Caki2 (cell line): ENCODE measurements around the gene VWF. TPM values are rescaled to one million over a fixed set of nuclear protein-coding genes. Genes with fewer than 3 reads are reported as not detected.
A peak's percentile ranks its signal among the peaks of the same experiment; 100 is the strongest.
"Not testable (repeated sequence)": the region's sequence is repeated elsewhere in the genome, so short reads cannot be mapped to it uniquely, and the experiment has no call there.

ENCODE experiments used
- DNase-seq: peaks from one replicate; pipeline ENCODE4 v3.0.0-alpha.2; 2015; ENCODE audit warnings: low read depth
- in situ Hi-C: cut with HindIII; loops from 2 replicates; pipeline ENCODE4 v1.10.0; 2016; ENCODE audit warnings: low sequenced_read_pairs, low pct_unique_long_range_greater_than_20kb, mixed read lengths
- total RNA-seq: library from RNA; depleted of rRNA; stranded (reverse); fragments of >200 nt; shearing (Covaris generic); gene quantifications from 2 replicates; pipeline ENCODE4 v1.2.3, GENCODE V29; 2014; ENCODE audit warnings: low replicate concordance

The VWF gene
- total RNA-seq, 1 experiment from 2014 or later: 0.07 TPM

- DNase-seq: no peak
- in situ Hi-C loops: no loop called here
Observed at GRCh38 chr12:6148061-6148460, 23.6 kb upstream of the VWF start.

DNA sequence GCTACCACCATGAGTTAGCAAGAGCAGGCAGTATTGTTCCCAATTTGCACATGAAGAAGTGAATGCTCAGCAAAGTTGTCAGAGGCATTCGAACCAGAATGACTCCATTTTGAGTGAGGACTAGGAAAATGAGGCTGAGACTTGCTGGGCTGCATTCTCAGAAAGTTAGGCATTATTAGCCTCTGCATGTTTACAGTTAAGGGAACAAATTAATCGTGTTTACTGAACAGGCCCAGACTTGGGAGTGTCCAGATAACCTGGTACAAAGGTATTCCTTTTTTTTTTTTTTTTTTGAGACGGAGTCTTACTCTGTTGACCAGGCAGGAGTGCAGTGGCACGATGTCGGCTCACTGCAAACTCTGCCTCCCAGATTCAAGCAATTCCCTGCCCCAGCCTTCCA is 22.5 kb upstream of the VWF start:
- DNase-seq: no peak
- in situ Hi-C loops: no loop called here

DNA sequence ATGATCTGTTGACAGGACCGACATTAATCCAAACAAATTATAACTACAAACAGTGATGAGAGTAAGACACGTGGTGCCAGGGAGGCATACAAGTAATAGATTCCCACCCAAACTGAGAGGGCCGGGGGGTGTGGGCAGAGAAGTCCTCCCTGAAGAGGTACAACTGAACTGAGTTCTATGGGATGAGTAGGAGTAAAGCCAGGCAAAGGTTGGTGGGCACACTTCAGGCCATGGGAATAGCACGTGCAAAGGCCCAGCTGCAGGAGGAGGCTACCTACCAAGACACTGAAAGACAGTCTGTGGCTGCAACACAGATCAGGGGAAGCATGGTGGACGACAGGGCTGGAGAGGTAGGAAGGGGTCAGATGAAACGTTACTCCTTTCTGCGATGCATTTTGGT is 22.0 kb upstream of the VWF start:
- in situ Hi-C loops: no loop called here
- DNase-seq: no peak

DNA sequence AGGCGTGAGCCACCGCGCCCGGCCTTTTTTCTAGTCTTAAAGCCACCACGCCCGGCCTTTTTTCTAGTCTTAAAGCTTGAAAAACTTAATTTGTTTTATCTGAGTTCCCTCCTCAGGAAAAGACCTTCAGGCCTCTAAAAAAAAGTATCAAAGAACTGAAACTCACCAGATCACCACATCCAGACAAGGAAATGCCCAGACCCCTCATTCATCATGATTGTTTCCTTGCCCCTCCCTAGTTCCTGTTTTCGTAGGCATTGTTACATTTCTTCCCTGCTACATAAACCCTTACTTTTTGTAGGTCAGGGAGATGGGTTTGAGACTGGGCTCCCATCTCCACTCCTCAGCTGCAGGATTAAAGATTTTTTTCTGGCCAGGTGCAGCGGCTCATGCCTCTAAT is 21.1 kb upstream of the VWF start:
- in situ Hi-C loops: no loop called here
- DNase-seq: no peak

GRCh38 chr12:6143303-6143675 is 18.8 kb upstream of the VWF start:
- DNase-seq: no peak
- in situ Hi-C loops: no loop called here

DNA sequence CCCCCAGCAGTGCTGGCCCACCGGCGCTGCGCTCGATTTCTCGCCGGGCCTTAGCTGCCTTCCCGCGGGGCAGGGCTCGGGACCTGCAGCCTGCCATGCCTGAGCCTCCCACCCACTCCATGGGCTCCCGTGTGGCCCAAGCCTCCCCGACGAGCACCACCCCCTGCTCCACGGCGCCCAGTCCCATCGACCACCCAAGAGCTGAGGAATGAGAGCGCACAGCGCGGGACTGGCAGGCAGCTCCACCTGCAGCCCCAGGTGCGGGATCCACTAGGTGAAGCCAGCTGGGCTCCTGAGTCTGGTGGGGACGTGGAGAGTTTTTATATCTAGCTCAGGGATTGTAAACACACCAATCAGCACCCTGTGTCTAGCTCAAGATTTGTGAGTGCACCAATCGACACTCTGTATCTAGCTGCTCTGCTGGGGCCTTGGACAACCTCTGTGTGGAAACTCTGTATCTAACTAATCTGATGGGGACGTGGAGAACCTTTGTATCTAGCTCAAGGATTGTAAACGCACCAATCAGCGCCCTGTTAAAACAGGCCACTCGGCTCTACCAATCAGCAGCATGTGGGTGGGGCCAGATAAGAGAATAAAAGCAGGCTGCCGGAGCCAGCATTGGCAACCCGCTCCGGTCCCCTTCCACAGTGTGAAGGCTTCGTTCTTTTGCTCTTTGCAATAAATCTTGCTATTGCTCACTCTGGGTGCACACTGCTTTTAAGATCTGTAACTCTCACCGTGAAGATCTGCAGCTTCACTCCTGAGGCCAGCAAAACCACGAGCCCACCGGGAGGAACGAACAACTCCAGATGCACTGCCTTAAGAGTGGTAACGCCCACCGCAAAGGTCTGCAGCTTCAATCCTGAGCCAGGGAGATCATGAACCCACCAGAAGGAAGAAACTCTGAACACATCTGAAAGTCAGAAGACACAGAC is 18.2 kb upstream of the VWF start:
- in situ Hi-C loops, DNase-seq: not testable (repeated sequence)

DNA sequence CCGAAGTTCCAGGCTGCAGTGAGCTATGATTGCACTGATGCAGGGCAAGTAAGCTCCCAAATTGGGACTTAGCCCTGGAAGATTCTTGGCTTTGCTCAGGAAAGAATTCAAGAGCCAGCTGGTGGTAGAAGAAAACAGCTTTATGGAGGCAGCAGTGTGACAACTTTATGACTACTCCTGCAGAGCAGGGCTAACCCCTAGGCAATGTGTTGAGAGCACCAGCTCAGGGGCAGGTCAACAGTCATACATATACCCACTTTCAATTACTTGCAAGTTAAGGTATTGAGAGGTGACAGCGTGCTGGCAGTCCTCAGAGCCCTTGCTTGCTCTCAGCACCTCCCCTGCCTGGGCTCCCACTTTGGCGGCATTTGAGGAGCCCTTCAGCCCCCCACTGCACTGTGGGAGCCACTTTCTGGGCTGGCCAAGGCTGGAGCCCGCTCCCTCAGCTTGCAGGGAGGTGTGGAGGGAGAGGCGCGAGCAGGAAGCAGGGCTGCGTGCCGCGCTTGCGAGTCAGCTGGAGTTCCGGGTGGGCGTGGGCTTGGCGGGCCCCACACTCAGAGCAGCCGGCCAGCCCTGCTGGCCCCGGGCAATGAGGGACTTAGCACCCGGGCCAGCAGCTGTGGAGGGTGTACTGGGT is 17.4 kb upstream of the VWF start:
- DNase-seq, in situ Hi-C loops: not testable (repeated sequence)

GRCh38 chr12:6140651-6141447 is 16.4 kb upstream of the VWF start:
- in situ Hi-C loops: no loop called here
- no peak for DNase-seq

GRCh38 chr12:6135071-6135470 is 10.6 kb upstream of the VWF start:
- DNase-seq: no peak
- in situ Hi-C loops: no loop called here

GRCh38 chr12:6133642-6134041 is 9.2 kb upstream of the VWF start:
- no peak for DNase-seq
- in situ Hi-C loops: no loop called here

- DNase-seq: no peak
- in situ Hi-C loops: no loop called here
Observed at GRCh38 chr12:6132496-6132895, 8.0 kb upstream of the VWF start.

DNA sequence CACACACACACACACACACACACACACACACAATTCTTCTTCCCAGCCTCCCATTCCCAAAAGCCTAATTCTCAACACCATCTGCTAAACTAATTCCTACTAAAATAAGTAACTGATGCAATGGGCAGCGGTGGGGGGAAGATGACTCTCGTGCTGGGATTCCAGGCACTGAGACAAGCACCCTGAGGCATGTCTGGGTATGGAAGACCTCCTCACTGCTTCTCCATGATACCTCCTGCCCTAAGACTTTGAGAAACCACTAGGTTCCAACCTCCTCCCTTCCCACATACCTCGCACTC is 789 bp upstream of the VWF start:
- DNase-seq: no peak
- in situ Hi-C loops: no loop called here

DNA sequence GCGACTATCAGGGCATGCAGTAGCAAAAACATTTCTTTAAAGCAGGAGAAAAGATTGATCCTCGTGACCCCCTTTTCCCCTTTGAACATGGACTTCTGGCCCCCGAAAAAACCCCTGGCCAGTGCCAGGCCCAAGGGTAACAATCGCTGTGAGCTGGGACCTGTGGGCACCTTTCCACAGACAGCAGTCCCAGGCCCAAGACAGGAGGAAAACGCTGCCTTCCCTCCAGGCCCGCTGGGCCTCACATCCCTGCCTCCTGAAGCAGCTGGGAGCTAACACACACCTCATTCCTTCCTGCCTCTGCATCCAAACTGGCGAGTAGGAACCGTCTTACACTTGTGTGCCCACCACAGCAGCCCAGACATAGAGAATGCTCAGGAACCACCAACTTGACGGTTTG is 1.2 kb downstream of the VWF start:
- in situ Hi-C loops: no loop called here
- DNase-seq: no peak

GRCh38 chr12:6122201-6122600 is 2.3 kb downstream of the VWF start:
- DNase-seq: peak; percentile 10
- in situ Hi-C loops: no loop called here

- in situ Hi-C loops: no loop called here
- DNase-seq: no peak
Observed at GRCh38 chr12:6120796-6121473, 3.5 kb downstream of the VWF start.

GRCh38 chr12:6118891-6119568 is 5.4 kb downstream of the VWF start:
- in situ Hi-C loops: no loop called here
- no peak for DNase-seq

DNA sequence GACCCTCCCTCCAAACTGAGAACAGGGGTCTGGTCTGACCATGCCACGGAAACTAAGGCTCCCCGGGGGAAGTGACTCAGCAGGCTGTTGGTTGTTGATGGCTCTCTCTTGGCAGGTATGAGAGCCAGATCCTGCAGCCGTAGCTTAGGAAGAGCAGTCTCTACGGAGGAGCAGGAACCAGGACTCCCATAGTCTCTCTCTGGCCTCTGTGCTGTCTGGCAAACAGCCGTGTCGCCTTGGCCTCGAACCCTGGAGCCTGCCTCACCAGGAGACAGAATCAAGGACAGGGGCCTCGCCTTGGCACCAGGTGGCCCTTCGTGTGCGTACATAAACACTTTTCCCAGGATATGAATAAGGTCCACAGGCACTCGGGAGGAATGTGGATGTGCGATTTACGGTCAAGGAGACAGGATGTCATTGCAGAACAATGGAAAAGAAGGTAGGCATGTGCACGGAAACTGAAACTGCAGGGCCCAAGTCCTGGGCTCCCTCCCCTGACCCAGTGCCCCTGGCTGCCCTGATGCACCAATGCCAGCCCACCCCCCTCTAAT is 7.9 kb downstream of the VWF start:
- in situ Hi-C loops: no loop called here
- DNase-seq: no peak

GRCh38 chr12:6115389-6115788 is 9.1 kb downstream of the VWF start:
- DNase-seq: no peak
- in situ Hi-C loops: no loop called here
